Suppressor macrophage treated with lipopolysaccharide for 1 hour (primary cell): ENCODE data around the gene PRKN.
"Not testable (repeated sequence)": the region's sequence is repeated elsewhere in the genome, so short reads cannot be mapped to it uniquely, and the experiment has no call there.

Experiments used
- DNase-seq, 3 donors: peaks; one replicate each; pipeline ENCODE4 v3.0.0-alpha.2; 2020 to 2022

PRKN gene

GRCh38 chr6:161507375-161507774, 1220.2 kb downstream of the PRKN start:
- DNase-seq, result no peak

GRCh38 chr6:161503570-161503969, 1224.0 kb downstream of the PRKN start:
- no peak for DNase-seq

- no peak for DNase-seq
Observed at GRCh38 chr6:161498881-161499280, 1228.7 kb downstream of the PRKN start.

- DNase-seq, result peak in 1 of 3 donors; percentile 2
Observed at GRCh38 chr6:161498359-161498758, 1229.2 kb downstream of the PRKN start.

GRCh38 chr6:161496941-161497340, 1230.6 kb downstream of the PRKN start:
- no peak for DNase-seq

GRCh38 chr6:161496271-161496670, 1231.3 kb downstream of the PRKN start:
- not testable (repeated sequence) for DNase-seq

- DNase-seq, result no peak
Observed at GRCh38 chr6:161494566-161494965, 1233.0 kb downstream of the PRKN start.

GRCh38 chr6:161493576-161494118, 1233.9 kb downstream of the PRKN start:
- DNase-seq, result no peak

GRCh38 chr6:161489626-161490306, 1237.8 kb downstream of the PRKN start:
- DNase-seq, result no peak

GRCh38 chr6:161487694-161488093, 1239.9 kb downstream of the PRKN start:
- no peak for DNase-seq

- DNase-seq, result no peak
Observed at GRCh38 chr6:161487217-161487531, 1240.4 kb downstream of the PRKN start.

GRCh38 chr6:161486361-161487216, 1241.0 kb downstream of the PRKN start:
- no peak for DNase-seq

GRCh38 chr6:161482517-161482858, 1245.1 kb downstream of the PRKN start:
- DNase-seq, result no peak

GRCh38 chr6:161481786-161482516, 1245.6 kb downstream of the PRKN start:
- no peak for DNase-seq

GRCh38 chr6:161480421-161481155, 1247.0 kb downstream of the PRKN start:
- DNase-seq, result no peak

GRCh38 chr6:161479376-161479775, 1248.2 kb downstream of the PRKN start:
- DNase-seq, result no peak

GRCh38 chr6:161477876-161478425, 1249.6 kb downstream of the PRKN start:
- DNase-seq, result no peak

- no peak for DNase-seq
Observed at GRCh38 chr6:161476711-161477110, 1250.9 kb downstream of the PRKN start.

GRCh38 chr6:161465403-161465802, 1262.2 kb downstream of the PRKN start:
- DNase-seq, result no peak

- DNase-seq, result no peak
Observed at GRCh38 chr6:161463071-161463470, 1264.5 kb downstream of the PRKN start.

- DNase-seq, result no peak
Observed at GRCh38 chr6:161462148-161462547, 1265.4 kb downstream of the PRKN start.

GRCh38 chr6:161459008-161459615, 1268.5 kb downstream of the PRKN start:
- no peak for DNase-seq
